ENCODE results near the gene DUSP14. TPM values are rescaled to one million over a fixed set of nuclear protein-coding genes. Genes with fewer than 3 reads are reported as not detected.

The DUSP14 gene
- total RNA-seq, 1 donor from 2014 or later = 4.6 TPM

GRCh38 chr17:37530420-37530819 lies 40.7 kb downstream of the DUSP14 start:
- H3K36me3 ChIP-seq = peaks cover 42 to 62% of the 10 kb centered on the region in 2 donors
- H3K4me3 ChIP-seq = no peak overlapping the region
- no peaks in the 10 kb centered on the region for H3K4me1 ChIP-seq
- H3K27me3 ChIP-seq = no peaks in the 10 kb centered on the region
- DNase-seq (ENCODE audit: low spot score in 2 of 2) = no peak
- no peak for TF ChIP-seq CTCF (IDR thresholded peaks at IDR 0.05)
- intact Hi-C loops (cut with DNase I) = no loop called here
- no peaks in the 10 kb centered on the region for H3K9me3 ChIP-seq
- no peak overlapping the region for H3K27ac ChIP-seq

GRCh38 chr17:37532756-37533155 lies 43.1 kb downstream of the DUSP14 start:
- no peak for TF ChIP-seq CTCF (IDR thresholded peaks at IDR 0.05)
- Histone ChIP-seq H3K9me3 (no peaks in the 10 kb centered on the region), H3K27ac (no peak overlapping the region), H3K4me1 (no peaks in the 10 kb centered on the region), H3K4me3 (no peak overlapping the region), H3K27me3 (no peaks in the 10 kb centered on the region), H3K36me3 (peaks cover 65 to 76% of the 10 kb centered on the region in 2 donors)
- no peak for DNase-seq (ENCODE audit: low spot score in 2 of 2)
- intact Hi-C loops (cut with DNase I) = no loop called here

- no peak overlapping the region for H3K27ac ChIP-seq
- H3K36me3 ChIP-seq = peaks cover 72 to 76% of the 10 kb centered on the region in 2 donors
- TF ChIP-seq CTCF (IDR thresholded peaks at IDR 0.05) = no peak
- H3K4me1 ChIP-seq = no peaks in the 10 kb centered on the region
- intact Hi-C loops (cut with DNase I) = no loop called here
- no peaks in the 10 kb centered on the region for H3K9me3 ChIP-seq
- DNase-seq (ENCODE audit: low spot score in 2 of 2) = no peak
- no peak overlapping the region for H3K4me3 ChIP-seq
- H3K27me3 ChIP-seq = no peaks in the 10 kb centered on the region
Observed at GRCh38 chr17:37535906-37536305, 46.2 kb downstream of the DUSP14 start.

- Histone ChIP-seq H3K36me3 (peaks cover 74 to 82% of the 10 kb centered on the region in 2 donors), H3K4me3 (no peak overlapping the region), H3K4me1 (no peaks in the 10 kb centered on the region), H3K9me3 (no peaks in the 10 kb centered on the region), H3K27ac (no peak overlapping the region), H3K27me3 (no peaks in the 10 kb centered on the region)
- no peak for TF ChIP-seq CTCF (IDR thresholded peaks at IDR 0.05)
- DNase-seq (ENCODE audit: low spot score in 2 of 2) = no peak
- intact Hi-C loops (cut with DNase I) = no loop called here
Observed at GRCh38 chr17:37538981-37539659, 49.4 kb downstream of the DUSP14 start.

GRCh38 chr17:37541880-37542660 lies 52.4 kb downstream of the DUSP14 start:
- Histone ChIP-seq H3K27ac (no peak overlapping the region), H3K4me3 (no peak overlapping the region), H3K9me3 (no peaks in the 10 kb centered on the region), H3K27me3 (no peaks in the 10 kb centered on the region), H3K4me1 (no peaks in the 10 kb centered on the region), H3K36me3 (peaks cover 48 to 56% of the 10 kb centered on the region in 2 donors)
- no peak for TF ChIP-seq CTCF (IDR thresholded peaks at IDR 0.05)
- intact Hi-C loops (cut with DNase I) = no loop called here
- no peak for DNase-seq (ENCODE audit: low spot score in 2 of 2)
